ENCODE data around the gene DGKB. TPM values are rescaled to one million over a fixed set of nuclear protein-coding genes. Genes with fewer than 3 reads are reported as not detected.

The DGKB gene
- total RNA-seq, 4 donors from 2014 or later: 0.40 to 3.8 (median 0.82) TPM; not detected in 1

- no peak for TF ChIP-seq EP300 (IDR thresholded peaks at IDR 0.05; ENCODE audit: low read depth)
- no peak for TF ChIP-seq POLR2AphosphoS5 (IDR thresholded peaks at IDR 0.05)
- no peak for TF ChIP-seq POLR2A (IDR thresholded peaks at IDR 0.05)
- TF ChIP-seq CTCF (IDR thresholded peaks at IDR 0.05): peak; percentile 71 to 86 (median 81)
- in situ Hi-C loops (cut with MboI; ENCODE audit: low pct_ligation_motif_present in 1 of 4, low pct_unique_long_range_greater_than_20kb in 1 of 4, low sequenced_read_pairs in 3 of 4) (loop anchor here (10.0 to 25.0 kb wide), 3 partner anchors 1171 to 1183 kb away; no protein-coding TSS in a partner anchor), intact Hi-C loops (cut with DNase I; ENCODE audit: low total_unique reads) (loop anchor here (10.0 kb wide), 1 partner anchor 1173 kb away; no protein-coding TSS in a partner anchor)
- Histone ChIP-seq H3K27ac (no peak overlapping the region), H3K4me3 (no peak overlapping the region), H3K4me1 (peaks cover 0 to 3% (median 0%) of the 10 kb centered on the region in 4 donors), H3K36me3 (no peaks in the 10 kb centered on the region), H3K27me3 (no peaks in the 10 kb centered on the region), H3K9me3 (no peaks in the 10 kb centered on the region)
- peak; percentile 67 for DNase-seq
- WGBS, 2 donors (ENCODE audit: low coverage in 1 of 2): 24 to 25% methylated on average over 12 to 13 of the region's 13 CpGs
These were observed 444.7 kb downstream of the DGKB start for GRCh38 chr7:14457568-14458453.

- H3K27me3 ChIP-seq: no peaks in the 10 kb centered on the region
- TF ChIP-seq POLR2A (IDR thresholded peaks at IDR 0.05) (no peak), POLR2AphosphoS5 (IDR thresholded peaks at IDR 0.05) (no peak), CTCF (IDR thresholded peaks at IDR 0.05) (no peak), EP300 (IDR thresholded peaks at IDR 0.05; ENCODE audit: low read depth) (no peak)
- WGBS, 2 donors (ENCODE audit: low coverage in 1 of 2): 78 to 79% methylated on average over 4 of the region's 4 CpGs
- H3K4me1 ChIP-seq: no peaks in the 10 kb centered on the region
- in situ Hi-C loops (cut with MboI; ENCODE audit: low pct_ligation_motif_present in 1 of 4, low pct_unique_long_range_greater_than_20kb in 1 of 4, low sequenced_read_pairs in 3 of 4): no loop called here
- no peak for DNase-seq
- no peak overlapping the region for H3K4me3 ChIP-seq
- H3K9me3 ChIP-seq: no peaks in the 10 kb centered on the region
- intact Hi-C loops (cut with DNase I; ENCODE audit: low total_unique reads): no loop called here
- H3K36me3 ChIP-seq: no peaks in the 10 kb centered on the region
- H3K27ac ChIP-seq: no peak overlapping the region
These were observed 453.3 kb downstream of the DGKB start for GRCh38 chr7:14449291-14449690.

- intact Hi-C loops (cut with DNase I; ENCODE audit: low total_unique reads) (no loop called here), in situ Hi-C loops (cut with MboI; ENCODE audit: low pct_ligation_motif_present in 1 of 4, low pct_unique_long_range_greater_than_20kb in 1 of 4, low sequenced_read_pairs in 3 of 4) (no loop called here)
- H3K27me3 ChIP-seq: no peaks in the 10 kb centered on the region
- H3K4me3 ChIP-seq: no peak overlapping the region
- 21 to 80% methylated on average over 1 to 3 of the region's 3 CpGs for WGBS, 2 donors (ENCODE audit: low coverage in 1 of 2)
- H3K4me1 ChIP-seq: no peaks in the 10 kb centered on the region
- no peaks in the 10 kb centered on the region for H3K9me3 ChIP-seq
- no peak overlapping the region for H3K27ac ChIP-seq
- TF ChIP-seq CTCF (IDR thresholded peaks at IDR 0.05) (no peak), POLR2AphosphoS5 (IDR thresholded peaks at IDR 0.05) (no peak), POLR2A (IDR thresholded peaks at IDR 0.05) (no peak), EP300 (IDR thresholded peaks at IDR 0.05; ENCODE audit: low read depth) (no peak)
- no peaks in the 10 kb centered on the region for H3K36me3 ChIP-seq
- no peak for DNase-seq
These were observed 455.7 kb downstream of the DGKB start for GRCh38 chr7:14446829-14447228.

- no peak for DNase-seq
- no peaks in the 10 kb centered on the region for H3K9me3 ChIP-seq
- no peaks in the 10 kb centered on the region for H3K36me3 ChIP-seq
- no peak overlapping the region for H3K27ac ChIP-seq
- TF ChIP-seq POLR2A (IDR thresholded peaks at IDR 0.05) (no peak), EP300 (IDR thresholded peaks at IDR 0.05; ENCODE audit: low read depth) (no peak), CTCF (IDR thresholded peaks at IDR 0.05) (no peak), POLR2AphosphoS5 (IDR thresholded peaks at IDR 0.05) (no peak)
- H3K27me3 ChIP-seq: no peaks in the 10 kb centered on the region
- intact Hi-C loops (cut with DNase I; ENCODE audit: low total_unique reads) (no loop called here), in situ Hi-C loops (cut with MboI; ENCODE audit: low pct_ligation_motif_present in 1 of 4, low pct_unique_long_range_greater_than_20kb in 1 of 4, low sequenced_read_pairs in 3 of 4) (no loop called here)
- WGBS, 2 donors (ENCODE audit: low coverage in 1 of 2): 79 to 83% methylated on average over 1 of the region's 1 CpG
- no peaks in the 10 kb centered on the region for H3K4me1 ChIP-seq
- H3K4me3 ChIP-seq: no peak overlapping the region
These were observed 456.3 kb downstream of the DGKB start for GRCh38 chr7:14446219-14446618.
